HG03558 (cell line): Measurements from ENCODE around the gene CDHR2.

Source experiments
- ATAC-seq: cut with Tn5 transposase; IDR thresholded peaks from one replicate; pipeline ENCODE4 v1.9.1; 2021; ENCODE audit warnings: moderate number of reproducible peaks; ENCODE audit not compliant: unreplicated experiment; ENCODE audit errors: extremely low read depth

The CDHR2 gene

DNA sequence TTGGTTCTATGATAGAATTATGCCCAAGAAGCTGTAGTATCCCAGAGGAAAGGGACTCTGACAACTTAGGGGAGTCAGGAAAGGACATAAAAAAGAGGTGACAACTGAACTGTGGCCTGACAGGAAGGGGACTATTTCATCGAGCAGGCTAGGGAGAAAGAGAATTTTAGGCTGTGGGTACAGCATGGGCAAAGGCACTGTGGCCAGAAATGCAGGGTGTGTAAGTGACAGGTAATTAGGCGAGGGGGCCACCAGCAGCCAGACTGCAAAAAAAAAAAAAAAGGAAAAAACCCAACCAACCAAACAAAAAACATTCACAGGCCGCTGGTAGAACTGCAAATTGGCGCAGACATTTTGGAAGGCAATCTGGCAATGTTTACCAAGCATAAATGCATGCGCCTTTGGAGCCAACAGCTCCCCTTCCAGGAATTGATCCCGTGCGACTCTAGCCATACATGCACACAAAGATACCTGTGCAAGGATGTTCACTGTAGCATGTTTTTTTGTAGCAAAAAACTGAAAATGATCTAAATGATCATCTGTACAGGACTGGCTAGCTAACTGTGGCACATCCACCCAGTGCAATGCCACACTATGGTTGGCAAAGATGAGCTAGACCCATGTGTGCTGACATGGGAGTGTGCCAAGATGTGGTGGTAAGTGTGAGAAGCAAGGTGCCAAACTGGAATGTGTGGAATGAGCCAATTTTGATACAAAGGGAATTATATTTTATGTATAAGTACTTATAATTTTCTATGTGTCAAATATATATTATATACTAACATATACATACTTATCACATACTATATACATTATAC is 82.5 kb downstream of the CDHR2 start:
- no peak for ATAC-seq

GRCh38 chr5:176632745-176633144 is 83.6 kb downstream of the CDHR2 start:
- no peak for ATAC-seq

- no peak for ATAC-seq
Observed at GRCh38 chr5:176633598-176633997, 84.5 kb downstream of the CDHR2 start.

- ATAC-seq: no peak
Observed at GRCh38 chr5:176636426-176636825, 87.3 kb downstream of the CDHR2 start.

DNA sequence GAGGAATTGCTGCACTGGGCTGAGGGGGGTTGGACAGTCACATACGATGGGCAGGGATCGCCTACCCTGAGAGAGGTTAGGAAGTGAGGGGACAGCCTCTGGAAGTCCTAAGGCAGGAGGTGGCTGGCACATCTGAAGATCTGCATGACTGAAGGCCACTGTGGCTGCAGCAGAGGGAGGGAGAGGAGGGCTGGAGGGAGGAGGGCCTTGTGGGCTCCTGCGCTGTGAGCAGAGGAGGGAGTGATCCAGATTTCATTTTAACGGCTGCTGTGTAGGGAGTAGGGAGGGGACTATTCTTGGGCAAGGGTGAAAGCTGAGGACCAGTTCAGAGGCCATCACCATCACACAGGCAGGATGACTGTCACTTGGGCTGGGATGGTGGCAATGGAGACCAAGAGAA is 88.4 kb downstream of the CDHR2 start:
- ATAC-seq: no peak

GRCh38 chr5:176638437-176638836 is 89.3 kb downstream of the CDHR2 start:
- ATAC-seq: no peak

- no peak for ATAC-seq
Observed at GRCh38 chr5:176639208-176639607, 90.1 kb downstream of the CDHR2 start.

DNA sequence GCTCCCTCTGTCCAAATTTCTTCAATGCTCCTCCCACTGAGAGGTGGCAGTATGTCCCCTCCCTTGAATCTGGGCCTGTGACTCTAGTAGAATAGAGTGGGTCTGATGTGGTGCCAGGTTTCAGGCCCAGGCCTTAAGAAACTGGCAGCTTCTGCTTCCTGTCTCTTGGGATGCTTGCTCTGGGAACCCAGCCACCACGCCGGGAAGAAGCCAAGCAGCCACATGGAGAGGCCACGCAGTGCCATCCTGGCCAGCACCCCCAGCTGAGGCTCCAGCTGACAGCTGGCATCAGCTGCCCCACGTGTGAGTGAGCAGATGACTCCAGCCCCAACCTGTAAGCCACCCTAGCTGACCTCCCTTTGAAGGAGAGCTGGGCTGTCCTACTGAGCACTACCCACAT is 90.8 kb downstream of the CDHR2 start:
- ATAC-seq: no peak

DNA sequence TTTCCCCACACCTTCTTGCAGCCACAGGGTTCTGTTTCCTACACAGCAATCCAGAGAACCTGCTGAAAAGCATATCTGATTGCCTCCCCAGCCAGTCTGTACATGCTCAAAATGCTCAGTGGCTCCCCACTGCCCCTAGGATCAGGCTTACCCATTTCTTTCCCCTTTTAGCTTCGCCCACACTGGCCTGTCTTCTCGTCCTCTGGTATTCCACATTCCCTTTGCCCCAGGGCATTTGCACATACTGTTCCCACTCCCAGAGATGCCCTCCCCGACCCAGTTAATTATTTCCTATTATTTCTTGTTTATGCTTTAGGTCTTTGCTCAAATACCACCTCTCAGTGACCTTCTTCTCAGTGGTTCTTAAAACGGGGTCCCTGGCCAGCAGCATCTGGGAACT is 91.5 kb downstream of the CDHR2 start:
- ATAC-seq: no peak

- no peak for ATAC-seq
Observed at GRCh38 chr5:176642675-176643490, 93.7 kb downstream of the CDHR2 start.

GRCh38 chr5:176643491-176644219 is 94.5 kb downstream of the CDHR2 start:
- ATAC-seq: no peak

DNA sequence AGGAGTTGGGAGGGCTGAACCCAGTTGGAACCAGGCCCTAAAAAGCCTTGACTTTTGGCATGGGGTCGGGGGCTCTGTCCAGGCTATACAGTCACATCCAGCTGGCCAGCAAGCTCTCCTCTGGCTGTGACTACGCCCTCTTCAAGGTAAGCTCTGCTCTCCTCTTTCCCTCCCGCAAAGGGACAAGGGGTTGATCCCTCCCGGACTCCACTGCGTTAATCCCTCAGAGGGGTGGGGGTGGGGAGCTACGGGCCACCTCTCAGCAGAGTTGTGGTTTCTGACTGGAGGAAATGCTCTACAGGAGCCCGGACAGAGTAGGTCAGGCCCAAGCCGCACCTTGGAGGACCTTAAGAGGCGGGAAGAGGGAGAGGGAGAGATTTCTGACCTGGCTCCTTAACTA is 95.2 kb downstream of the CDHR2 start:
- ATAC-seq: no peak

DNA sequence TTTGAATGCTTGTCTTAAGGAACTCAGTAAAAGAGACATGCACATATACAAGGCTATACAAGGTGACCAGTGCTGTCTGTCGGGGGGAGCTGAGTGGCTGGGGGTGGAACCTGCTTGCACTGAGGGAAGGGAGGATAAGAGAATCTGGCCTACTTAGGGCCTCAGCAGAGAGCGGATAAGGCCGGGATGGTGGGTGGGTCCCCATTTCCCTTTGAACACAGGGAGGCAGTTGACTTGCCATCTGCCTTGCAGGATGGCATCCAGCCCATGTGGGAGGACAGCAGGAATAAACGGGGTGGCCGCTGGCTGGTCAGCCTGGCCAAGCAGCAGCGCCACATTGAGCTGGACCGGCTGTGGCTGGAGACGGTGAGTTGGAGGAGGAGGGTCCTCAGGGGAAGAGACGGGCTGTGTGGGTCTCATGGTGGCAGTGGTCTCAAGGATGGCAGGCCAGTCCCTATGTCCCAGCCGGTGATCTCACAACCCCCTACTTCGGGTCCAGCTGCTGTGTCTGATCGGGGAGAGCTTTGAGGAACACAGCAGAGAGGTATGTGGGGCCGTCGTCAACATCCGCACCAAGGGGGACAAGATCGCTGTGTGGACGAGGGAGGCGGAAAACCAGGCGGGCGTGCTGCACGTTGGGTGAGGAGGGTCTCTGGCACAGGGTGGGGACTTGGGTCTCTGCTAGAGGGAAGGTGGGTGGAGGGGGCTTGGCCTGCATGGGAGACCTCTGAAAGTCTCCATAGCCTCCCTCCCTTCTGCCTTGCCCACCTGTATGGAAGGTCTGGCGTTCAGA is 95.9 kb downstream of the CDHR2 start:
- no peak for ATAC-seq
